A549 treated with CORT108297 at 1 μM for 4 hours (cell line): Measurements from ENCODE around the gene CGNL1. TPM values are rescaled to one million over a fixed set of nuclear protein-coding genes. Genes with fewer than 3 reads are reported as not detected.

Source experiments
- total RNA-seq: library from RNA; stranded (reverse); fragments of 200-300 nt; extraction: Qiagen RNA extraction; gene quantifications from 5 replicates; pipeline ENCODE4 v1.2.3, GENCODE V29; 2022

Gene CGNL1, protein sequence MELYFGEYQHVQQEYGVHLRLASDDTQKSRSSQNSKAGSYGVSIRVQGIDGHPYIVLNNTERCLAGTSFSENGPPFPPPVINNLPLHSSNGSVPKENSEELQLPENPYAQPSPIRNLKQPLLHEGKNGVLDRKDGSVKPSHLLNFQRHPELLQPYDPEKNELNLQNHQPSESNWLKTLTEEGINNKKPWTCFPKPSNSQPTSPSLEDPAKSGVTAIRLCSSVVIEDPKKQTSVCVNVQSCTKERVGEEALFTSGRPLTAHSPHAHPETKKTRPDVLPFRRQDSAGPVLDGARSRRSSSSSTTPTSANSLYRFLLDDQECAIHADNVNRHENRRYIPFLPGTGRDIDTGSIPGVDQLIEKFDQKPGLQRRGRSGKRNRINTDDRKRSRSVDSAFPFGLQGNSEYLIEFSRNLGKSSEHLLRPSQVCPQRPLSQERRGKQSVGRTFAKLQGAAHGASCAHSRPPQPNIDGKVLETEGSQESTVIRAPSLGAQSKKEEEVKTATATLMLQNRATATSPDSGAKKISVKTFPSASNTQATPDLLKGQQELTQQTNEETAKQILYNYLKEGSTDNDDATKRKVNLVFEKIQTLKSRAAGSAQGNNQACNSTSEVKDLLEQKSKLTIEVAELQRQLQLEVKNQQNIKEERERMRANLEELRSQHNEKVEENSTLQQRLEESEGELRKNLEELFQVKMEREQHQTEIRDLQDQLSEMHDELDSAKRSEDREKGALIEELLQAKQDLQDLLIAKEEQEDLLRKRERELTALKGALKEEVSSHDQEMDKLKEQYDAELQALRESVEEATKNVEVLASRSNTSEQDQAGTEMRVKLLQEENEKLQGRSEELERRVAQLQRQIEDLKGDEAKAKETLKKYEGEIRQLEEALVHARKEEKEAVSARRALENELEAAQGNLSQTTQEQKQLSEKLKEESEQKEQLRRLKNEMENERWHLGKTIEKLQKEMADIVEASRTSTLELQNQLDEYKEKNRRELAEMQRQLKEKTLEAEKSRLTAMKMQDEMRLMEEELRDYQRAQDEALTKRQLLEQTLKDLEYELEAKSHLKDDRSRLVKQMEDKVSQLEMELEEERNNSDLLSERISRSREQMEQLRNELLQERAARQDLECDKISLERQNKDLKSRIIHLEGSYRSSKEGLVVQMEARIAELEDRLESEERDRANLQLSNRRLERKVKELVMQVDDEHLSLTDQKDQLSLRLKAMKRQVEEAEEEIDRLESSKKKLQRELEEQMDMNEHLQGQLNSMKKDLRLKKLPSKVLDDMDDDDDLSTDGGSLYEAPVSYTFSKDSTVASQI
- total RNA-seq, result 1.1 to 1.4 TPM (median 1.3 TPM) in 5 replicates

DNA sequence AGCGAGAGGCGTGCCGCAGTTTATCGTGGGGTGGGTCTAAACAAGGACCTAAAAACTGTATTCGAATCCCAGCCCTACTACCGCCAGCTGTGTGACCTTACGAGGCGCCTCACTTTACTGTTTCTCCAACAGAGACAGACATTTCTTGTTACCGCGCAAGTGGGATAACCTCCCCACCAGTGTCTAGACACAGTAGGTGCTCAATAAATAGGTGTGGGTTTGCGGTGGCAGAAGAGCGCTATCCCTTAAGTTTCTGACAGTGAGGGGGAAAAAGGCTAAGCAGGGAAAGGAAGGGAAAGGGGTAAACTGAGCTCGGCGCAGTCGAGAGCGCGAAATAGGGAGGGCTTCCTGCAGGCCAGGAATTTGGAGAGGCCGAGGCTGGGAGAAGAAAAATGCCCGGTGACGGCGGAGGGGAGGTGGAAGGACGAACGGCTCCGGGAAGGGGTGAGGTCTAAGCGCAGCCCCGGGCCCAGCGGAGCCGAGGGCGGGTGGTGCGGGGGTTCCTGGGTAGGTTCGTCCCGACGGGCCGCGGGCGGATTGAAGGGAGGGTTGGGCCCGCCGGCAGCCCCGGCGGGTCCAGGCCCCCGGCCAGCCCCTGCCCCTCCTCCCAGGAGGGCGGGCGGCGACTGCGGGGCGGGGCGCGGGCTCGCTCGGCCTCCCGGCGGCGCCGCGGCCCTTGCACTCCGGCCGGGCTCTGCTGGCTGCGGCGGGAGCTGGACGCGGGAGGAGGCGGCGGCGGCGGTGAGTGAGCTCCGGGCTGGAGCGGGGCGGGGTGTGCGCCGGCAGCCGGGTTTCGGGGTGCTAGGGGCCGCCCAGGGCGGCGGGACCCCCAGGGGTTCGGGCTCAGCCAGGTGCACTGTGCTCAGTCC, at the start of gene CGNL1:
Gene CGNL1, plus strand, starts transcription at position 679 of the 869 bp plus-strand sequence. CDS start 61,495 bp downstream, outside the sequence.

DNA sequence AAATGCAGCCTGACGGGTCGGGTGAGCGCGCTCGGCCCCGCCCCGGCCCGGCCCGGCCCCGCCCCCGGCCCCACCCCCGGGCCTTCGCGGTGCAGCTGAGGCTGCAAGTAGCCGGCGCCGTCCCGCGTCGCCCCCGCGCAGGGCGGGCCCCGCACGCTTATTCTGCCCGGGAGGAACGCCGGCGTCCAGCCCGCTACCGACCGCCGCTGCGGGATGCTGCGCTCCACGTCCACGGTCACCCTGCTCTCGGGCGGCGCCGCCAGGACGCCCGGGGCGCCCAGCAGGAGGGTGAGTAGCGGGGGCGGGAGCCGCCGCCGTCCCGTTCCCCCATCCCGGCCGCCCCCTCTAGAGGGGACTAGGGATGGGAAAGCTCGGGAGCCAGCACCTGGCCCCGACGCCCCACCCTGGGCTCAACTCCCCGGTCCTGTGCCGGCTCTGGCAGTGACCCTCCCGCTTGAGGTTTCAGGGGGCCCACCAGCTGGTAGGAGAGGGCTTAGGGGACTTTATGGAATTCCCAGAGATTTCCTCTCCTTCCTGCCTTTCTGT, 215.6 kb downstream of the CGNL1 start, which contains the start of gene MYZAP:
Gene MYZAP, plus strand, starts transcription at position 83 of the 546 bp plus-strand sequence. Its CDS starts 131 bp downstream, at position 214.

Other genes with a start within 250 kb of the CGNL1 start
- gene MYZAP, start 215.4 kb downstream of the CGNL1 start, total RNA-seq, result 0.69 to 1.2 TPM (median 0.93 TPM) in 5 replicates